GM21619 (cell line): ENCODE measurements around the gene UVSSA.
"Not testable (repeated sequence)": the region's sequence is repeated elsewhere in the genome, so short reads cannot be mapped to it uniquely, and the experiment has no call there.

ENCODE experiments used
- ATAC-seq: cut with Tn5 transposase; IDR thresholded peaks from one replicate; pipeline ENCODE4 v1.9.1; 2021; ENCODE audit not compliant: unreplicated experiment

The UVSSA gene

GRCh38 chr4:1417522-1418390 lies 70.7 kb downstream of the UVSSA start:
- ATAC-seq = no peak

DNA sequence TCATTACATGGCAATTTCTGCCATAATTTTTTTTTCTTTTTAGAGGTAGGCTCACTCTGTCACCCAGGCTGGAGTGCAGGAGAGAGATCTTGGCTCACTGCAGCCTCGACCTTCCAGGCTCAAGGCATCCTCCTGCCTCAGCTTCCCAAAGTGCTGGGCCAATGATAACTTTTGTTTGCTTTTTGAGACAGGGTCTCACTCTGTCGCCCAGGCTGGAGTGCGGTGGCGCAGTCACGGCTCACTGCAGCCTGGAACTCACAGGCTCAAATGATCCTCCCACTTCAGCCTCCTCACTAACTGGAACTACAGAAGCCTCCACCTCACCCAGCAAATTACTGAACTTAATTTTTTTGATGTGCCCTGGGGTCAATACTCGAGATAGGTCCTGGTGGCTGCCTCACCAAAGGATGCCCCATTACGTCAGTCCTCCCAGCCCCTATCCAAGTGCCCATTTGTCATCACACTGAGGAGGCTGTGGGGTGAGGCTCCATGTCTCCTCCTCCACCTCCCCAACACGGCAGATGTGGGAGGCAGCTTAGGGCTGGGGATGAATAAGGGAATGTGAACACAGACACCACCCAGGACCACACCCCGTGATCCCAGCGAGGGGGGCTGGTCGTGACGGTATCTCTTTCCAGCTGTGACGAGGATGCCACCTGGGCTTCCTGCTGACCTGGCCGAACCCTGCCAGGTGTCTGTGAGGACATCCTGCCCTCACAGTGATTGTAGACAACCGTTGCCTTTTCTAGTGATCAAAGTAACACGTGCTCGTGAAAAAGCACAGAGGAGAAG lies 71.7 kb downstream of the UVSSA start:
- no peak for ATAC-seq

GRCh38 chr4:1419708-1420107 lies 72.7 kb downstream of the UVSSA start:
- ATAC-seq = no peak

GRCh38 chr4:1421657-1422056 lies 74.6 kb downstream of the UVSSA start:
- ATAC-seq = no peak

GRCh38 chr4:1427010-1427409 lies 80.0 kb downstream of the UVSSA start:
- ATAC-seq = no peak

DNA sequence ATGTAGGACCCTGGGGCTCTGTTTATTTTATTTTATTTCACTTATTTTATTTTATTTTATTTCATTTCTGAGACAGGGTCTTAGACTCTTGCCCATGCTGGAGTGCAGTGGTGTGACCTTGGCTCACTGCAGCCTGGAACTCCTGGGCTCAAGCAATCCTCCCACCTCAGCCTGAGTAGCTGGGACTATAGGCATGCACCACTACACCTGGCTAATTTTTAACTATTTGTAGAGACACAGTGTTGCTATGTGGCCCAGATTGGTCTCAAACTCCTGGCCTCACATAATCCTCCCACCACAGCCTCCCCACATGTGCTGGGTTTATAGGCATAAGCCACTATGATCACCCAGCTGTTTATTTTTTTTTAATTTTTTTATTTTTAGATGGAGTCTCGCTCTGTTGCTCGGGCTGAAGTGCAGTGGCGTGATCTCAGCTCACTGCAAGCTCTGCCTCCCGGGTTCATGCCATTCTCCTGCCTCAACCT lies 96.7 kb downstream of the UVSSA start:
- ATAC-seq = not testable (repeated sequence)
